Mucosa of rectum (tissue), 2 donors: ENCODE measurements around the gene SSTR1.
"Not testable (repeated sequence)": the region's sequence is repeated elsewhere in the genome, so short reads cannot be mapped to it uniquely, and the experiment has no call there.

ENCODE experiments used
- H3K27ac ChIP-seq, 2 donors: one replicate each; pipeline ENCODE4 v1.7.0; 2013; ENCODE audit warnings: inconsistent platforms in 2 of 2, low read depth in 2 of 2, low read length in 2 of 2
- H3K27me3 ChIP-seq, 2 donors: one replicate each; pipeline ENCODE4 v1.7.0; 2013; ENCODE audit warnings: low read length in 2 of 2; ENCODE audit not compliant: control insufficient read depth in 2 of 2, insufficient read depth in 2 of 2
- H3K36me3 ChIP-seq, 2 donors: one replicate each; pipeline ENCODE4 v1.7.0; 2013; ENCODE audit warnings: low read length in 2 of 2; ENCODE audit not compliant: control insufficient read depth in 2 of 2, insufficient read depth in 2 of 2
- H3K4me1 ChIP-seq, 2 donors: one replicate each; pipeline ENCODE4 v1.7.0; 2013; ENCODE audit warnings: low read length in 2 of 2, mild to moderate bottlenecking in 1 of 2; ENCODE audit not compliant: control insufficient read depth in 2 of 2, insufficient read depth in 2 of 2
- H3K4me3 ChIP-seq, 2 donors: one replicate each; pipeline ENCODE4 v1.7.0; 2013; ENCODE audit warnings: low read length in 2 of 2
- H3K9ac ChIP-seq, 2 donors: one replicate each; pipeline ENCODE4 v1.7.0; 2013; ENCODE audit warnings: low read length in 2 of 2, low read depth in 1 of 2, mild to moderate bottlenecking in 1 of 2
- H3K9me3 ChIP-seq, 2 donors: one replicate each; pipeline ENCODE4 v1.7.0; 2013; ENCODE audit warnings: low read length in 2 of 2; ENCODE audit not compliant: control insufficient read depth in 2 of 2
- donor health status: healthy.
- donor health status: Normal muscosa, but diverticular disease.

Gene SSTR1

DNA sequence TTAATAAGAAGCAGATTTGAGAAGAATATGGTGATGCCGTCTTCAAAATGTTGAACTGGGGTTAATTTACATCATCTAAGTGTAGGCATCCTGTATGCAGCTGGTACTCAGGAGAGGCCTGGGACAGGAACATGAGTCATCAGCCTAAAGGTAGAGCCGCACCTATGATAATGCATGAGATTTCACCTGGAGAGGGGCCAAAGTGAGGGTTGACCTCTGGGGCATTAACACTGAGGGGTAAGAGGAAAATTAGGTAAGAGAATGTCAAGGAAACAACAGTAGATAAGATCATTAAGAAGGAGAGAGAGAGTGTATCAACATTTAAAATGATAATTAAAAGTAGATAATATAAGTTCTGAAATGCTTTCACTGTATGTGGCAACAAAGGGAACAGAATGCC lies 20.2 kb upstream of the SSTR1 start:
- Histone ChIP-seq H3K9me3 (no peaks in the 10 kb centered on the region), H3K27ac (no peak overlapping the region), H3K4me3 (no peak overlapping the region), H3K9ac (no peak overlapping the region), H3K27me3 (no peaks in the 10 kb centered on the region), H3K36me3 (no peaks in the 10 kb centered on the region), H3K4me1 (no peaks in the 10 kb centered on the region)

DNA sequence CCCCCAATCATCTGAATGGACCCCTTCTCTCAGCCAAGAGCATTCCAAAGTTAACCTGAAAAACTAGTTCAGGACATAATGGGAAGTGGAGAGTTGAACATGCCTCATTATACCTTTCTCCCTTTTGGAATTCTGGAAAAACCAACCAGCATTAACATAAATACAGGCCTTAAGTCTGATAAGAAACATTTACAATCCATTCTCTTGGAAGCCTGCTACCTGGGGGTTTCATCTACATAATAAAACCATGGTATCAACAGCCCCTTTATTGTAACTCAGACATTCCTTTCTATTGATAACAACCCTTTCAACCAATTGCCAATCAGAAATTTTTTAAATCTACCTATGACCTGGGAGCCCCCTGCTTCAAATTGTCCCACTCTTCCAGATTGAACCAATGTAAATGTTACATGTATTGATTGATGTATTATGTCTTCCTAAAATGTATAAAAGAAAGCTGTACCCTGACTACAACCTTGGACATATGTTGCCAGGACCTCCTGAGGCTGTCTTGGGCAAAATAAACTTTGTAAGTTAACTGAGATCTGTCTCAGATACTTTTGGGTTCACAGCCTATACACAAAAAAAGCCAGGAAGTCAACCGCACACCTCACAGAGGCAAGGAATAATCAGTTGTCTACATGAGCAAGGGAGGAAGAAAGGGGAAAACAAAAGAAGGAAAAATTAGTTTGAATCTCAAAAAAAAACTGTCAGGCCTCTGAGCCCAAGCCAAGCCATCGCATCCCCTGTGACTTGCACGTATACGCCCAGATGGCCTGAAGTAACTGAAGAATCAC lies 17.6 kb upstream of the SSTR1 start:
- Histone ChIP-seq H3K36me3 (no peaks in the 10 kb centered on the region), H3K27me3 (no peaks in the 10 kb centered on the region), H3K27ac (no peak overlapping the region), H3K9ac (no peak overlapping the region), H3K4me3 (no peak overlapping the region), H3K4me1 (no peaks in the 10 kb centered on the region), H3K9me3 (no peaks in the 10 kb centered on the region)

DNA sequence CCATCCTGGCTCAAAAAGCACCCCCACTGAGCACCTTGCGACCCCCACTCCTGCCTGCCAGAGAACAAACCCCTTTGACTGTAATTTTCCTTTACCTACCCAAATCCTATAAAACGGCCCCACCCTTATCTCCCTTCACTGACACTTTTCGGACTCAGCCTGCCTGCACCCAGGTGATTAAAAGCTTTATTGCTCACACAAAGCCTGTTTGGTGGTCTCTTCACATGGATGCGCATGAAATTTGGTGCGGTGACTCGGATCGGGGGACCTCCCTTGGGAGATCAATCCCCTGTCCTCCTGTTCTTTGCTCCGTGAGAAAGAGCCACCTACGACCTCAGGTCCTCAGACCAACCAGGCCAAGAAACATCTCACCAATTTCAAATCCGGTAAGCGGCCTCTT lies 16.9 kb upstream of the SSTR1 start:
- not testable (repeated sequence) for H3K9me3 ChIP-seq, H3K36me3 ChIP-seq, H3K27ac ChIP-seq, H3K27me3 ChIP-seq, H3K4me3 ChIP-seq, H3K4me1 ChIP-seq, H3K9ac ChIP-seq

DNA sequence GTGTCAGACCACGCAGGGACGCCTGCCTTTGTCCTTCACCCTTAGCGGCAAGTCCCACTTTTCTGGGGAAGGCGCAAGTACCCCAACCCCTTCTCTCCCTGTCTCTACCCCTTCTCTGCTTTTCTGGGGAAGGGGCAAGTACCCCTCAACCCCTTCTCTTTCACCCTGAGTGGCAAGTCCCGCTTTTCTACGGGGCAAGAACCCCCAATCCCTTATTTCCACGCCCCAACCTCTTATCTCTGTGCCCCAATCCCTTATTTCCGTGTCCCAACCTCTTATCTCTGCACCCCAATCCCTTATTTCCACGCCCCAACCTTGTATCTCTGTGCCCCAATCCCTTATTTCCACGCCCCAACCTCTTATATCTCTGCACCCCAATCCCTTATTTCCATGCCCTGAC lies 16.2 kb upstream of the SSTR1 start:
- not testable (repeated sequence) for H3K4me3 ChIP-seq, H3K36me3 ChIP-seq, H3K9ac ChIP-seq, H3K27me3 ChIP-seq, H3K4me1 ChIP-seq, H3K27ac ChIP-seq, H3K9me3 ChIP-seq

DNA sequence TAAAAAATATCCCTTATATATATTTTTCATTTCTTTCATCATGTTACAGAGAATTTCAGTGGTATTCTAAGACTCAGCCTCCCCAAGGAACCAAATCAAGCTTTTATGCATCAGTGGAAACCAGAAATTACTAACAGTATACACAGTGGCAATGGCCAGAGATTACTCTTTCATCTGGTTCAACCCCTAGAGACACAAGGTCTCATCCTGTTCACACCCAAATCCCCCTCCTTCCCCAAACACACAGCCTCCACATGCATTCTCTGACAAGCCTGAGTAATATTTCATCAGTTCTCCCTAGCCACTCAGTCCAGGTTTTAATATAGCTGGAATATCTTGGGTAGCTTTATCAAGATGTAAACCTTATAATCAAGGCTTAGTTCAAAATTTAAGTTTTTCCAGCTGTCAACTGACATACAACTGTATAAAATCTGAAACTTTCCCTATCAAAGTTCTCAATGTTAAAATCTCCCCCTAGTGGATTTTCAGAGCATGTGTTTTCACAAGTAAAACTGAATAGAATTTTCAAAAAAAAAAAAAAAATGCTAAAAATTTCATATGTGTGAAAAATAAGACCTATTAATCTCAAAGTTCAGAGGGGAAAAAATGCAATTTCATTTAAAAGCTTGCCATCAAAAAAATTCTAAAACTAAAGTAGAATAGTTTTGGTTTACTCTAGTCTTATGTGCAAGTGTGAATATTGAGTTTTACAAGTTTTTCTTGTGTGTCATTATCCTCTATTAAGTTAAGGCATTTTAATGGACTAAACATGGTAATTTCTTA lies 10.5 kb upstream of the SSTR1 start:
- H3K4me3 ChIP-seq = no peak overlapping the region
- H3K4me1 ChIP-seq = no peaks in the 10 kb centered on the region
- H3K27ac ChIP-seq = no peak overlapping the region
- H3K27me3 ChIP-seq = no peaks in the 10 kb centered on the region
- H3K9ac ChIP-seq = no peak overlapping the region
- no peaks in the 10 kb centered on the region for H3K9me3 ChIP-seq
- H3K36me3 ChIP-seq = no peaks in the 10 kb centered on the region

DNA sequence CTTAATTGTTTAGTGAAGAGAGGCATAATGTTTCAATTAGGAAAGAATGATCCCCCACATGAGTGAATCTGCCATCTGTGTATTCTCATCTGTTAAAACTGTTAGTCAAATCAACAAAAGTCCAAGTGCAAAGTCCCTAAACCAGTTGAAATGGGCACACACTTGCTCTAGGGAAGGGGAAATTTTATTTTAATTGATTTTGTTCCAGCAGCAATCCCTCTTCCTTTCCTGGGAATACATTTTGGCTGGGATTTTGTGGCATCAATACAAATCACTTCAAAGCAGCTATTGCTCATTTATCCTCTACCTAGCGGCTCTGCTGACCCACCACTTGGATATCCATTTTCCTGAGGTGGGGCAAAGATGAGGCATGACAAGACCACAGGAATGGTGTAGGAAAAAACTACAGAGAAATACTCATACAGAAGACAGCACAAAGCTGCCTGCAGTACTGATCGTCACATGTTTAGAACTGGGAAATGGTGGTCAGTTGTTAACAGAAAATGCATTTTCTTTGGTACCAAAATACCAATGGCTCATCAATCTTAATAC lies 9.8 kb upstream of the SSTR1 start:
- Histone ChIP-seq H3K36me3 (no peaks in the 10 kb centered on the region), H3K27ac (no peak overlapping the region), H3K4me1 (no peaks in the 10 kb centered on the region), H3K9ac (no peak overlapping the region), H3K4me3 (no peak overlapping the region), H3K27me3 (no peaks in the 10 kb centered on the region), H3K9me3 (no peaks in the 10 kb centered on the region)

DNA sequence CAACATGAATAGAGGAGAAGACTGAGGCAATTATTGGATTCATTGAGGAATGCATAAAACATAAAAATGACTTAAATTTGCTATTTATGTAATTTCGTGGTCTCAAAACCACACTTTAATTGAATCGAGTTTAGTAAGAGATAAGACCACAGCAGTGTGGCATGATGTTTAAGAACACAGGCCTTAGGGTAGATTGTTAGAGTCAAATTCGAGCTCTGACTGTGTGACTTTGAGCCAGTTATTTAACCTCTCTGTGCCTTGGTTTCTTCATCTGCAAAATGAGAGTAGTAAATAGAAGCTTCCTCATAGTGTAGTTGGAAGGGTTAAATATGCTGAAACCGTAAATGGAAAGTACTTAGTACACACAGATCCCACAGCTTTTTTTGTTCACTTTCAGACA lies 9.3 kb upstream of the SSTR1 start:
- H3K9me3 ChIP-seq = no peaks in the 10 kb centered on the region
- H3K4me3 ChIP-seq = no peak overlapping the region
- H3K36me3 ChIP-seq = no peaks in the 10 kb centered on the region
- H3K27ac ChIP-seq = no peak overlapping the region
- no peaks in the 10 kb centered on the region for H3K4me1 ChIP-seq
- no peaks in the 10 kb centered on the region for H3K27me3 ChIP-seq
- H3K9ac ChIP-seq = no peak overlapping the region

DNA sequence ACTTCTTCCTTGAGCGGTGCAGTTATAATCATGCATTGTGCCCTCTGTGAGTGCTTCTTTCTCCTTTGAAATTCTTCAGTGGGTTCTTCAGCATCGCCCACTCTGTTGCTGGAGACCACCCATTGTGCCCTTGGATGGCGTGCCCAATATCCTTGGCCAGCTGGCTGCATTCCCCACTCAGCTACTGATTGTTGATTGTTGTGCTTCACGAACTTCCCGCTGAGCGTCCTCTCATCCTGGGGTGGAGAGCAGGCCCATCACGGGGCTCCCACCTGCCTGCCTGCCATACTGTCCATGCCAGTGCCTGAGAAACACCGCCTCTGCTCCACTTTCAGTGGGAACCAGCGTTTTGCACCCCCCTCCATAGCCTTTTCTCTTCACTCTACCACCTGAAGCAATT lies 8.6 kb upstream of the SSTR1 start:
- Histone ChIP-seq H3K9ac (no peak overlapping the region), H3K27ac (no peak overlapping the region), H3K36me3 (no peaks in the 10 kb centered on the region), H3K27me3 (no peaks in the 10 kb centered on the region), H3K4me1 (no peaks in the 10 kb centered on the region), H3K9me3 (no peaks in the 10 kb centered on the region), H3K4me3 (no peak overlapping the region)

DNA sequence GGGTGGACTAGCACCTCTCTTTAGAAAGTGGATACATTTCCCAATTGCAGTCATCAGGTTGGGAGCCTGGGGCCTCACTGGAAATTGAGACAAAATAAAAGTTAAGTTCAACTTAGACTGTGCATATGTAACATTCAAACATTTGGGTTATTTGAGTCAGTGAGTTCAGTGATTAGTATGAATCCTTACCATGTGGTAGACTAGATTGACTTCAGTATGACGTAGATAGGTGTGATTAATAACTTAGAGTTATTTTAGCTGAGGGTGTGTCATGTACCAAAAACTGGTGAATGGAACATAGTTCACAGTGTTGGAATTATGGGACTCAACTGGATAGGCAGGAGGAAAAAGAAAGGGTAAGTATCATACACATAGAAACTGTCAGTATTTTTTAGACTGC lies 8.0 kb upstream of the SSTR1 start:
- Histone ChIP-seq H3K27ac (no peak overlapping the region), H3K36me3 (no peaks in the 10 kb centered on the region), H3K9me3 (no peaks in the 10 kb centered on the region), H3K4me1 (no peaks in the 10 kb centered on the region), H3K4me3 (no peak overlapping the region), H3K27me3 (no peaks in the 10 kb centered on the region), H3K9ac (no peak overlapping the region)

DNA sequence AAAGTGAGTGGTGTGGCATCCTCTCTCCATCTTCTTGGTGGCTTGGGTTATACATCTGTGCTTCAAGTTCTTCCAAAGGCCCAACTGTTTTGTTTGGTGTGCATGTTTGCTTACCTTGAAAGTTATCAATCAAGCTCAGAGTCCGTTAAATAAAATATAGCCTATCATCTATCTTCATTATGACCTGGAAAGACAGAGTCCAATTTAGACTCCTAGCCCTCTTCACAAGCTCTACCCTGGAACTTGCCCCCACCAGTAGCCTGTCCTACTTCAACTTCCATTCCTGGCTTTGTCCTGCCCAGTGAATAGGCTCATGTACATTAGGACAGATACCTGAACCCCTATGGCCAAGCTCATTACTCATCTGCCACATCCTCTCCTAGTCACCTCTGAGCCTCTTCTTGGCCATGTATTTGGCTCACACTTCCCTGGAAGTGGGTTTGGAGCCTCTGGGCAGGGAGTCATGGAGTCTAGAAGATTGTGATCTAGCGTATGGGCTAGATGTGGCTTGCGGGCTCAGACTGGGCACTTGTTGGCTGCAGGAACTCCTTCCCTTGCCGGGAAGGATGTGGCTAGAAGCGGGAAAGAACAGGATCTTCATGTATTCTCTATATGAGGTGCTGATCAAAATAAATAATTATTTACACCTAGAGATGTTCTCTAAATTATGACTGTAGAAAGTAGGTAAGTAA lies 6.4 kb upstream of the SSTR1 start:
- H3K4me1 ChIP-seq = no peaks in the 10 kb centered on the region
- H3K36me3 ChIP-seq = no peaks in the 10 kb centered on the region
- H3K4me3 ChIP-seq = no peak overlapping the region
- no peaks in the 10 kb centered on the region for H3K9me3 ChIP-seq
- no peak overlapping the region for H3K27ac ChIP-seq
- H3K27me3 ChIP-seq = no peaks in the 10 kb centered on the region
- no peak overlapping the region for H3K9ac ChIP-seq
